Keratinocyte (primary cell): ENCODE measurements around the gene TSHB.

Source experiments
- CTCF ChIP-seq, 3 experiments: IDR thresholded peaks in 1 of 3; conservative IDR thresholded peaks in 1 of 3; optimal IDR thresholded peaks in 1 of 3; 2 replicates in 2 of 3; 3 replicates in 1 of 3; pipeline versions ENCODE3 to v1.5.1; 2011; ENCODE audit warnings: low read length in 3 of 3, mild to moderate bottlenecking in 3 of 3, moderate library complexity in 2 of 3, control low read depth in 1 of 3, inconsistent platforms in 1 of 3; ENCODE audit not compliant: insufficient read depth in 2 of 3; ENCODE audit errors: extremely low read depth in 1 of 3
- EZH2 ChIP-seq: IDR thresholded peaks from one replicate; pipeline ENCODE4 v1.6.1; 2012; ENCODE audit warnings: inconsistent platforms, mild to moderate bottlenecking, low read length, moderate library complexity

DNA sequence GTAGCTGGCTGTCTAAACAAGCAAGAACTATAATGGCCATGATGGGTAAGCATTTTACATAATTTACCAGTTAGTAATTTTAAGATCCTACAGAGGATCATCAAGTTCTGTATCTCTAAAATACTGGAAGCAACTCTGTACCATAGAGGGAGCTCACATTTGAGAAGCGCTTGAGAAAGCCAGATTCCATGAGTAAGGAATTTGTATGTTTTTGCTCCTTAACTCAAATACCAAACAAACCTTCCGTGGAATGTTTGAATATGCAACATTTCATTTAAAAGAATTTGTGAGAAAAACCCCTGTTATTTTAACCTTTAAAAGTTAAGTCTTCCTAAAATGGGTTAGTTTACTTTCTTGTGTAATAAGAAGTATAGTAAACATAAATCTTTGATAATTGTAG, 2.0 kb downstream of the TSHB start:
- TF ChIP-seq CTCF (optimal IDR thresholded peaks at IDR 0.05 in 1 of 3, IDR thresholded peaks at IDR 0.05 in 1 of 3, conservative IDR thresholded peaks at IDR 0.05 in 1 of 3; ENCODE audit: extremely low read depth in 1 of 3, insufficient read depth in 2 of 3, low read length in 3 of 3) (no peak), EZH2 (no peak)
